Thoracic aorta (tissue), 2 donors: Measurements from ENCODE around the gene TSPYL2. TPM values are rescaled to one million over a fixed set of nuclear protein-coding genes. Genes with fewer than 3 reads are reported as not detected.
A peak's percentile ranks its signal among the peaks of the same experiment; 100 is the strongest.

ENCODE experiments used
- ATAC-seq: fragments of 150-250 bp; one replicate; pipeline ENCODE4 v1.8.0; 2017; ENCODE audit warnings: low read depth; ENCODE audit not compliant: insufficient number of reproducible peaks, low FRiP score
- DNase-seq: peaks from one replicate; pipeline ENCODE4 v3.0.0-alpha.2; 2020; ENCODE audit warnings: low spot score
- H3K27ac ChIP-seq, 2 donors: fragments of 200-600 bp; sonication (generic); 1 replicate in 1 of 2; 2 replicates in 1 of 2; pipeline ENCODE4 v1.5.1; 2016; ENCODE audit warnings: mild to moderate bottlenecking in 2 of 2, moderate library complexity in 2 of 2
- H3K27me3 ChIP-seq: fragments of 200-600 bp; sonication (generic); replicated peaks from 2 replicates; pipeline ENCODE4 v1.6.0; 2016; ENCODE audit warnings: mild to moderate bottlenecking; ENCODE audit not compliant: insufficient read depth
- H3K36me3 ChIP-seq: fragments of 200-600 bp; sonication (generic); one replicate; pipeline ENCODE4 v1.5.1; 2016
- H3K4me1 ChIP-seq, 2 donors: fragments of 200-600 bp; sonication (generic); 1 replicate in 1 of 2; 2 replicates in 1 of 2; pipeline versions ENCODE4 v1.5.1 to v1.6.0; 2016; ENCODE audit warnings: low read depth in 2 of 2, mild to moderate bottlenecking in 1 of 2; ENCODE audit not compliant: control insufficient read depth in 1 of 2
- H3K4me3 ChIP-seq: fragments of 200-600 bp; sonication (generic); 2 replicates; pipeline ENCODE4 v1.5.1; 2016; ENCODE audit warnings: mild to moderate bottlenecking
- H3K9me3 ChIP-seq: fragments of 200-600 bp; sonication (generic); 2 replicates; pipeline ENCODE4 v1.5.1; 2016
- total RNA-seq, 2 donors: library from RNA; depleted of rRNA; stranded (reverse); fragments of >200 nt; gene quantifications; one replicate each; pipeline versions ENCODE4 v1.1.0 to v1.2.3, GENCODE V29; 2016
- TF ChIP-seq, protein P1 (sequence below): fragments of 200-600 bp; sonication (generic); IDR thresholded peaks from one replicate; pipeline ENCODE4 v1.5.1; 2019; ENCODE audit warnings: antibody characterized with exemption

TSPYL2 gene
- total RNA-seq, 2 donors from 2014 or later = 83.0 to 117 TPM

DNA sequence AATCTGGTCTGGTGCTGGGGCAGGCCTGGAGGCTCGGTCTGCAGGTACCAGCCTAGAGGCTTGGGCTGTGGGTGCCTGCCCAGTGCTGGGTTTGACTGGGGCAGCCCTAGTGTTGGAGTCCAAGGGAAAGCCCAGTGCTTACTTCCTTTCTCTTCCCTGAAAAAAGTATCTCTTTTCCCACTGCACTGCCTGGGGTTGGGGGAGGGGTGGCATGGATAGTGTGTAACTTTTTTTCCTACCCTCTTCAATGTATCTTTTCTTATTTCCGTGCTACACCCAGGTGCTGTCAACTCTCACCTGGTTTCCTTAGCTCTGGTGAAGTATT, 33.3 kb downstream of the TSPYL2 start:
- no peaks in the 10 kb centered on the region for H3K27me3 ChIP-seq
- H3K4me1 ChIP-seq = no peaks in the 10 kb centered on the region
- TF ChIP-seq, protein P1, sequence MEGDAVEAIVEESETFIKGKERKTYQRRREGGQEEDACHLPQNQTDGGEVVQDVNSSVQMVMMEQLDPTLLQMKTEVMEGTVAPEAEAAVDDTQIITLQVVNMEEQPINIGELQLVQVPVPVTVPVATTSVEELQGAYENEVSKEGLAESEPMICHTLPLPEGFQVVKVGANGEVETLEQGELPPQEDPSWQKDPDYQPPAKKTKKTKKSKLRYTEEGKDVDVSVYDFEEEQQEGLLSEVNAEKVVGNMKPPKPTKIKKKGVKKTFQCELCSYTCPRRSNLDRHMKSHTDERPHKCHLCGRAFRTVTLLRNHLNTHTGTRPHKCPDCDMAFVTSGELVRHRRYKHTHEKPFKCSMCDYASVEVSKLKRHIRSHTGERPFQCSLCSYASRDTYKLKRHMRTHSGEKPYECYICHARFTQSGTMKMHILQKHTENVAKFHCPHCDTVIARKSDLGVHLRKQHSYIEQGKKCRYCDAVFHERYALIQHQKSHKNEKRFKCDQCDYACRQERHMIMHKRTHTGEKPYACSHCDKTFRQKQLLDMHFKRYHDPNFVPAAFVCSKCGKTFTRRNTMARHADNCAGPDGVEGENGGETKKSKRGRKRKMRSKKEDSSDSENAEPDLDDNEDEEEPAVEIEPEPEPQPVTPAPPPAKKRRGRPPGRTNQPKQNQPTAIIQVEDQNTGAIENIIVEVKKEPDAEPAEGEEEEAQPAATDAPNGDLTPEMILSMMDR = no peak
- H3K4me3 ChIP-seq = no peak overlapping the region
- H3K36me3 ChIP-seq = no peaks in the 10 kb centered on the region
- H3K9me3 ChIP-seq = no peaks in the 10 kb centered on the region
- ATAC-seq (no peak), DNase-seq (no peak)
- H3K27ac ChIP-seq = peak overlapping the region in 1 of 2 donors; percentile 52

DNA sequence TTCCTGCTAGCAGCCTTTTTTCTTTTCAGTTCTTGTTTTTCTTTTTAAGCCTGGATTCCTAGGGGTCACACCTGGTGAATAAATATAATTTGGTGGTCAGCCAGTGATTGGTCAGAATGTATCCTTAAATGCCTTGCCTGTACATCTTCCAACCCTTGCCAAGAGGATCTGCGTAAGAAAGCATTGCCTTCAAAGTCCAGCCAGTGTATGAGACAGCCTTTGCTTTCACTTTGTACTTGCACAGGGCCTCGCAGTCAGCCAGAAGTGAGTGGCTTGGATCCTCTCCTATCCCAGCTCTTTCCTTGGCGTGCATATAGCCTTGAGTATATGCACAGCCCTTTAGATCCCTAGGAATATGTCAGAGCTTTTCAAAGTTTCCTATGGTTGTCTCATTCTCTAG, 33.9 kb downstream of the TSPYL2 start:
- no peak for ATAC-seq
- no peaks in the 10 kb centered on the region for H3K27me3 ChIP-seq
- H3K4me1 ChIP-seq = no peaks in the 10 kb centered on the region
- H3K27ac ChIP-seq = peak overlapping the region in 1 of 2 donors; percentile 52
- H3K4me3 ChIP-seq = peak overlapping the region; percentile 55
- TF ChIP-seq, protein P1 = no peak
- no peak for DNase-seq
- H3K36me3 ChIP-seq = no peaks in the 10 kb centered on the region
- no peaks in the 10 kb centered on the region for H3K9me3 ChIP-seq

DNA sequence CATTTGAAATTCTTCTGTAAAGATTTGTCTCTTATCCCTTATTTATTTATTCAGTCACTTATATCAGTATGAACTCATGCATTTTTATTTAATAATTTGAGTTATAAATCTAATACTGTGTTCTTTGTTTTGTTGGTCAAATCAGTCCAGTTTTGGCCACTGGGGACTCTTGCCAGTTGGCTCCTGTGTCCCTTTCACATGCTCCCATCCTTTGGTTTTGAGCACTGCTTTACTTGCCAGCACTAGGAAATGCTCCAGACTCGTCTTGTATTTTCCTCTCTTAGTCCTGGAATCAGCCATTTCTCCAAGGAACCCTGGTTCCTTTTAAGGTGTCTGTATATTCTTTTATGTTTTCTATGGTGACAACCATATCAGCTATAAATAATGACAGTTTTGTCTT, 39.8 kb downstream of the TSPYL2 start:
- H3K4me3 ChIP-seq = no peak overlapping the region
- ATAC-seq (no peak), DNase-seq (no peak)
- TF ChIP-seq, protein P1 = no peak
- no peaks in the 10 kb centered on the region for H3K9me3 ChIP-seq
- no peaks in the 10 kb centered on the region for H3K27me3 ChIP-seq
- no peaks in the 10 kb centered on the region for H3K36me3 ChIP-seq
- H3K27ac ChIP-seq = no peak overlapping the region
- peaks cover 0 to 10% of the 10 kb centered on the region in 2 donors for H3K4me1 ChIP-seq

DNA sequence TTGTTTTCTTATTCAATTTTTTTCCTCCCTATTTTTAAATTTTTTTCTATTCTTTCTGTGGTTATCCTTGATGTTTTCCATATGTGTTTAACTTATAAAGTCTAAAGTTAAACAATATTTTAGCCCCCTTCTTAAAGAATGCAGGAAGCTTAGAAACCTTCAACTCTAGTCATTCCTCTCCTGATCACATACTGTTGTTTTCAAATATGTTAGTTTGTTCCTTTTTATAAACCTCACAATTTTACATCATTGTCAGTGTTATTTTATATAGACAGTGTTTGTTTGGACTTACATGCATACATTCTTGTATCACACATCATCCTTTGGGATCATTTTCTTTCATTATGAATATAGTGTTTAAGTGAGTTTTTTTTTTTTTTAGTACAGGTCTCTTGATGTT, 43.3 kb downstream of the TSPYL2 start:
- Histone ChIP-seq H3K4me3 (no peak overlapping the region), H3K27ac (no peak overlapping the region), H3K27me3 (no peaks in the 10 kb centered on the region), H3K4me1 (peaks cover 0 to 10% of the 10 kb centered on the region in 2 donors), H3K36me3 (no peaks in the 10 kb centered on the region), H3K9me3 (no peaks in the 10 kb centered on the region)
- DNase-seq = no peak
- TF ChIP-seq, protein P1 = no peak
- ATAC-seq = no peak

DNA sequence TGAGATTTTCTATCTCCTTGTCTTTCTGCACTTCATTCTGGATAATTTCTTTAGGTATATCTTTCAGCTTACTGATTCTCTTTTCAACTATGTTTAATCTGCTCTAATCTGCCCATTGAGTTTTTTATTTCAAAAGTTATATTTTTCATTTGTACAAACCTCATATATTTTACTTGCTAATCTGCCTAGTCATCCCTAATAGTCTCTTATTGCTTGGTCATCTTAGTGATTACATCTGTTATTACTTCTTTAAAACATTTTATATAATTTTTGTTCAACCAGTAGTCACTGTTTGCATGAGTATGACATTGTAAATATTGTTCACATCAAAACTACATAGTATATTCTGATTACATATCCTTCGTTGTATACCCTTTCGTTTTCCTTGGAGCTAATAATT, 44.2 kb downstream of the TSPYL2 start:
- Histone ChIP-seq H3K27ac (no peak overlapping the region), H3K27me3 (no peaks in the 10 kb centered on the region), H3K9me3 (no peaks in the 10 kb centered on the region), H3K4me3 (no peak overlapping the region), H3K4me1 (peaks cover 0 to 10% of the 10 kb centered on the region in 2 donors), H3K36me3 (no peaks in the 10 kb centered on the region)
- DNase-seq = no peak
- ATAC-seq = no peak
- TF ChIP-seq, protein P1 = no peak
